ENCODE results near the gene OR6Y1. TPM values are rescaled to one million over a fixed set of nuclear protein-coding genes. Genes with fewer than 3 reads are reported as not detected.

The OR6Y1 gene
- total and polyA plus RNA-seq, 4 donors = 0.50 TPM; not detected in 3

DNA sequence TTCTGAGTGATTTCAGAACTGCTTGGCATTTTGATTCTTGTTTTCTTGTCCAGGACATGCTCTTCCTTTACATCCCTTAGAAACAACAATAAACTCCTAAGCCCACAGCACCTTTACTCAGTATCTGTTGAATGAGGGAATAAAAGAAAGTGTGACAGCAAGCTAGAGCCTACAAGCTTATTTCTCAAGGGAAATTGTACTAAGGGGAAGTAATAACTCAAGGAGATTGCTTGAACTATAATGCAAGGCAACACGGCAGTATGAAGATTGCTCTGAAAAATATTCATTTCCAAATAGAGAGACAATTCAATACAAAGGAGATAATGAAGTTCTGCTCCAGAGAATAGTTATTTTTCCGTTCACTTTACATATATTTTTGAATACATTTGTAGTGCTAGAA is 9.6 kb upstream of the OR6Y1 start:
- no peaks in the 10 kb centered on the region for H3K36me3 ChIP-seq (ENCODE audit: control insufficient read depth in 1 of 2, insufficient read depth in 2 of 2, low read length in 1 of 2)
- H3K9me3 ChIP-seq (ENCODE audit: control insufficient read depth, low read length) = no peaks in the 10 kb centered on the region
- DNase-seq (no peak), ATAC-seq (ENCODE audit: low FRiP score) (no peak)
- WGBS, 2 donors = 59 to 62% methylated on average over 2 of the region's 2 CpGs
- intact Hi-C loops (cut with DNase I) = no loop called here
- H3K27ac ChIP-seq (ENCODE audit: low read depth in 1 of 2, low read length in 2 of 2) = no peak overlapping the region
- no peak overlapping the region for H3K4me3 ChIP-seq (ENCODE audit: low read length in 2 of 2)
- no peaks in the 10 kb centered on the region for H3K27me3 ChIP-seq (ENCODE audit: control insufficient read depth in 1 of 2, insufficient read depth in 2 of 2, low read length in 1 of 2)
- no peaks in the 10 kb centered on the region for H3K4me1 ChIP-seq (ENCODE audit: control insufficient read depth in 1 of 2, insufficient read depth in 2 of 2, low read length in 2 of 2)

DNA sequence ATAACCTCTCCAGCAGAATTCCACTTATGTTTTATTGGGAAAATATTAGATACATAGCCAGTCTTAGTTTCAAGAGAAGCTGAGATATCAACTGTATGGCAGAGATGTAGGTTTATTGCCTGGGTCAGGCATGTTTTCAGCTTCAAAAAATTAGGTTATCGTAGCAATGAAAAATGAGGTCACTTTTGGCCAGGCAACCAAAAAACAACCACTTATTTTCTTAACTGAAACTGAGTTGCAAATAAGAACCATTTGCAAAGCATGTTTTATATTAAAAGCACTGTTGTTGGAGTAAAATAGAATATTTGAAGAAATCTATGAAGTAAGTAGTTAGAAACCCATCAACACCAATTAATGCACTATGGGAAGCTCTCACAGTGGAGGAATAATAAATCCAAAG is 5.5 kb upstream of the OR6Y1 start:
- Histone ChIP-seq H3K27me3 (ENCODE audit: control insufficient read depth in 1 of 2, insufficient read depth in 2 of 2, low read length in 1 of 2) (no peaks in the 10 kb centered on the region), H3K4me1 (ENCODE audit: control insufficient read depth in 1 of 2, insufficient read depth in 2 of 2, low read length in 2 of 2) (no peaks in the 10 kb centered on the region), H3K4me3 (ENCODE audit: low read length in 2 of 2) (no peak overlapping the region), H3K36me3 (ENCODE audit: control insufficient read depth in 1 of 2, insufficient read depth in 2 of 2, low read length in 1 of 2) (no peaks in the 10 kb centered on the region), H3K9me3 (ENCODE audit: control insufficient read depth, low read length) (no peaks in the 10 kb centered on the region), H3K27ac (ENCODE audit: low read depth in 1 of 2, low read length in 2 of 2) (no peak overlapping the region)
- DNase-seq (no peak), ATAC-seq (ENCODE audit: low FRiP score) (no peak)
- intact Hi-C loops (cut with DNase I) = no loop called here
- WGBS, 2 donors = 0 to 16% methylated on average over 1 of the region's 1 CpG

GRCh38 chr1:158552296-158552695 is 1.9 kb downstream of the OR6Y1 start:
- Histone ChIP-seq H3K9me3 (ENCODE audit: control insufficient read depth, low read length) (peaks cover 6% of the 10 kb centered on the region), H3K27ac (ENCODE audit: low read depth in 1 of 2, low read length in 2 of 2) (no peak overlapping the region), H3K36me3 (ENCODE audit: control insufficient read depth in 1 of 2, insufficient read depth in 2 of 2, low read length in 1 of 2) (no peaks in the 10 kb centered on the region), H3K4me3 (ENCODE audit: low read length in 2 of 2) (no peak overlapping the region), H3K4me1 (ENCODE audit: control insufficient read depth in 1 of 2, insufficient read depth in 2 of 2, low read length in 2 of 2) (no peaks in the 10 kb centered on the region), H3K27me3 (ENCODE audit: control insufficient read depth in 1 of 2, insufficient read depth in 2 of 2, low read length in 1 of 2) (no peaks in the 10 kb centered on the region)
- 24 to 26% methylated on average over 1 of the region's 1 CpG for WGBS, 2 donors
- DNase-seq = no peak
- ATAC-seq (ENCODE audit: low FRiP score) = no peak
- intact Hi-C loops (cut with DNase I) = no loop called here

GRCh38 chr1:158547533-158547932 is 6.7 kb downstream of the OR6Y1 start:
- H3K27ac ChIP-seq (ENCODE audit: low read depth in 1 of 2, low read length in 2 of 2) = no peak overlapping the region
- no peaks in the 10 kb centered on the region for H3K4me1 ChIP-seq (ENCODE audit: control insufficient read depth in 1 of 2, insufficient read depth in 2 of 2, low read length in 2 of 2)
- H3K9me3 ChIP-seq (ENCODE audit: control insufficient read depth, low read length) = peaks cover 3% of the 10 kb centered on the region
- WGBS, 2 donors = 96% methylated on average over 2 of the region's 2 CpGs
- no peak for DNase-seq
- intact Hi-C loops (cut with DNase I) = no loop called here
- no peak overlapping the region for H3K4me3 ChIP-seq (ENCODE audit: low read length in 2 of 2)
- no peaks in the 10 kb centered on the region for H3K36me3 ChIP-seq (ENCODE audit: control insufficient read depth in 1 of 2, insufficient read depth in 2 of 2, low read length in 1 of 2)
- no peak for ATAC-seq (ENCODE audit: low FRiP score)
- no peaks in the 10 kb centered on the region for H3K27me3 ChIP-seq (ENCODE audit: control insufficient read depth in 1 of 2, insufficient read depth in 2 of 2, low read length in 1 of 2)

- Histone ChIP-seq H3K27ac (ENCODE audit: low read depth in 1 of 2, low read length in 2 of 2) (no peak overlapping the region), H3K27me3 (ENCODE audit: control insufficient read depth in 1 of 2, insufficient read depth in 2 of 2, low read length in 1 of 2) (no peaks in the 10 kb centered on the region), H3K4me1 (ENCODE audit: control insufficient read depth in 1 of 2, insufficient read depth in 2 of 2, low read length in 2 of 2) (no peaks in the 10 kb centered on the region), H3K36me3 (ENCODE audit: control insufficient read depth in 1 of 2, insufficient read depth in 2 of 2, low read length in 1 of 2) (no peaks in the 10 kb centered on the region), H3K9me3 (ENCODE audit: control insufficient read depth, low read length) (no peaks in the 10 kb centered on the region), H3K4me3 (ENCODE audit: low read length in 2 of 2) (no peak overlapping the region)
- 91 to 94% methylated on average over 2 of the region's 2 CpGs for WGBS, 2 donors
- DNase-seq = no peak
- intact Hi-C loops (cut with DNase I) = no loop called here
- no peak for ATAC-seq (ENCODE audit: low FRiP score)
These were observed 16.6 kb downstream of the OR6Y1 start for GRCh38 chr1:158537609-158538008.

GRCh38 chr1:158534496-158534895 is 19.7 kb downstream of the OR6Y1 start:
- Histone ChIP-seq H3K36me3 (ENCODE audit: control insufficient read depth in 1 of 2, insufficient read depth in 2 of 2, low read length in 1 of 2) (no peaks in the 10 kb centered on the region), H3K9me3 (ENCODE audit: control insufficient read depth, low read length) (no peaks in the 10 kb centered on the region), H3K4me1 (ENCODE audit: control insufficient read depth in 1 of 2, insufficient read depth in 2 of 2, low read length in 2 of 2) (no peaks in the 10 kb centered on the region), H3K4me3 (ENCODE audit: low read length in 2 of 2) (no peak overlapping the region), H3K27ac (ENCODE audit: low read depth in 1 of 2, low read length in 2 of 2) (no peak overlapping the region), H3K27me3 (ENCODE audit: control insufficient read depth in 1 of 2, insufficient read depth in 2 of 2, low read length in 1 of 2) (no peaks in the 10 kb centered on the region)
- ATAC-seq (ENCODE audit: low FRiP score) (no peak), DNase-seq (no peak)
- intact Hi-C loops (cut with DNase I) = no loop called here
- WGBS, 2 donors = 44 to 45% methylated on average over 5 of the region's 5 CpGs

- Histone ChIP-seq H3K36me3 (ENCODE audit: control insufficient read depth in 1 of 2, insufficient read depth in 2 of 2, low read length in 1 of 2) (no peaks in the 10 kb centered on the region), H3K9me3 (ENCODE audit: control insufficient read depth, low read length) (no peaks in the 10 kb centered on the region), H3K27me3 (ENCODE audit: control insufficient read depth in 1 of 2, insufficient read depth in 2 of 2, low read length in 1 of 2) (no peaks in the 10 kb centered on the region), H3K27ac (ENCODE audit: low read depth in 1 of 2, low read length in 2 of 2) (no peak overlapping the region), H3K4me1 (ENCODE audit: control insufficient read depth in 1 of 2, insufficient read depth in 2 of 2, low read length in 2 of 2) (no peaks in the 10 kb centered on the region), H3K4me3 (ENCODE audit: low read length in 2 of 2) (no peak overlapping the region)
- intact Hi-C loops (cut with DNase I) = loop anchor here (5.0 to 10.0 kb wide), 2 partner anchors 325 to 563 kb away; no protein-coding TSS in a partner anchor
- ATAC-seq (ENCODE audit: low FRiP score) (no peak), DNase-seq (no peak)
- 0 to 16% methylated on average over 2 of the region's 2 CpGs for WGBS, 2 donors
These were observed 26.9 kb downstream of the OR6Y1 start for GRCh38 chr1:158527190-158527815.

- intact Hi-C loops (cut with DNase I) = loop anchor here in 1 of 2 donors (10.0 kb wide), 1 partner anchor 557 kb away; no protein-coding TSS in a partner anchor
- Histone ChIP-seq H3K9me3 (ENCODE audit: control insufficient read depth, low read length) (peaks cover 4% of the 10 kb centered on the region), H3K4me1 (ENCODE audit: control insufficient read depth in 1 of 2, insufficient read depth in 2 of 2, low read length in 2 of 2) (no peaks in the 10 kb centered on the region), H3K27ac (ENCODE audit: low read depth in 1 of 2, low read length in 2 of 2) (no peak overlapping the region), H3K4me3 (ENCODE audit: low read length in 2 of 2) (no peak overlapping the region), H3K36me3 (ENCODE audit: control insufficient read depth in 1 of 2, insufficient read depth in 2 of 2, low read length in 1 of 2) (no peaks in the 10 kb centered on the region), H3K27me3 (ENCODE audit: control insufficient read depth in 1 of 2, insufficient read depth in 2 of 2, low read length in 1 of 2) (no peaks in the 10 kb centered on the region)
- WGBS, 2 donors = 87 to 94% methylated on average over 2 of the region's 2 CpGs
- DNase-seq (no peak), ATAC-seq (ENCODE audit: low FRiP score) (no peak)
These were observed 32.5 kb downstream of the OR6Y1 start for GRCh38 chr1:158521666-158522058.

DNA sequence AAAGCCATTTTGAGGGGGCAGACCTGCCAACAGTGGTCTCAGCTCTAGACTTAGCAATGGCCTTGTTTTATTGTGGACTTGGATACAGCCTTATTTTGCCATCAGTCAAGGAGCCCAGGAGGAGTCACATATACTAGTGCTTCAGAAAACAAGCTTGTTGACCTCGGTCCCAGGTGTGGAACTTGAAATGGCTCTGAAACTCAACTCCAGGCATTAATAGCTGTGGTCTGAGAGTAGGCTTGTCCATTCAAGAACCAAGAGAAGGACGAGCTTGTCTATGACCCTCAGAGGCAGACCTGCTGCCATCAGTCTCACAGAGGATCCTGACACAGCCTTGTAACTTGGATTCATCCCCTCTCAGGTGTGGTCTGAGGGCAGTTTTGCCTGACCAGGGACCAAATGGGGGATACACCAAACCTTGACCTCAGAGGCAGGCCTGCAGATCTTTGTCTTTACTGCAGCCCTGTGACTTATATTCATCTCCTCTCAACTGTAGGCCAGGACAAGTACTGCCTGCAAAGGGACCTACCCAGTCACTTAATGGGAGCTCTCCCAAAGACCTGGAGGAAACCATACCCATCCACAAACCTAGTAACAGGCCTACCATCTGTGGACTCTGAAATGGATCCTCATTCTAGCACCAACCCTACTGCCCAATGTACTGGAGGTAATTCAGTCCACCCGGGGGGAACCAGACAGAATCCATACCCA is 33.1 kb downstream of the OR6Y1 start:
- no peaks in the 10 kb centered on the region for H3K4me1 ChIP-seq (ENCODE audit: control insufficient read depth in 1 of 2, insufficient read depth in 2 of 2, low read length in 2 of 2)
- DNase-seq (no peak), ATAC-seq (ENCODE audit: low FRiP score) (no peak)
- H3K9me3 ChIP-seq (ENCODE audit: control insufficient read depth, low read length) = peaks cover 4% of the 10 kb centered on the region
- H3K27me3 ChIP-seq (ENCODE audit: control insufficient read depth in 1 of 2, insufficient read depth in 2 of 2, low read length in 1 of 2) = no peaks in the 10 kb centered on the region
- H3K4me3 ChIP-seq (ENCODE audit: low read length in 2 of 2) = no peak overlapping the region
- H3K27ac ChIP-seq (ENCODE audit: low read depth in 1 of 2, low read length in 2 of 2) = no peak overlapping the region
- intact Hi-C loops (cut with DNase I) = loop anchor here in 1 of 2 donors (10.0 kb wide), 1 partner anchor 556 kb away; no protein-coding TSS in a partner anchor
- no peaks in the 10 kb centered on the region for H3K36me3 ChIP-seq (ENCODE audit: control insufficient read depth in 1 of 2, insufficient read depth in 2 of 2, low read length in 1 of 2)
- 91% methylated on average over 3 of the region's 3 CpGs for WGBS, 2 donors

Measured in aorta (tissue), 5 donors.